NCI-H748 (cell line): ENCODE data around the gene HIF1A.

Source experiments
- DNase-seq: peaks from one replicate; lab custom pipeline; 2025; ENCODE audit not compliant: unreplicated experiment; lab: John Stamatoyannopoulos, UW

The HIF1A gene

GRCh38 chr14:61769893-61770292, 74.6 kb downstream of the HIF1A start:
- DNase-seq: no peak

- no peak for DNase-seq
Measured at GRCh38 chr14:61774861-61775260, 79.5 kb downstream of the HIF1A start.

DNA sequence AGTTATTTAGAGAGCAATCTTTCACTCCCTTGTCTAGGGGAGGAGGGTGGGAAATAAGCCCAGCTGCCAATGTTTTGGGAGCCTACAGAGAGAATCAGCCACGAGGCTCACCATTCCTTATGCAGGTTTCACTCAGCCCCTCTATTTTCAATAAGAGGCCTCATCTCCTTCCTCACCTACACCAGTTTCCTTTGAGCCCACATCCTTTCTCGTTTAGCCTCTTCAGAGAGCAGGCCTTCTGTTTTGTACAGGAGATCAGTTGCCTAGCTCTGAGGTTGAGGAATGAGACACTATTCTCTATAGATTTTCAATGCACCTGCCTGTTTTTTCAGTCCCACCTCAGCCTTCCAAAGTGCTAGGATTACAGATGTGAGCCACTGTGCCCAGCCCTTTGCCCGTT, 84.8 kb downstream of the HIF1A start:
- DNase-seq: no peak

GRCh38 chr14:61797309-61797708, 102.0 kb downstream of the HIF1A start:
- DNase-seq: no peak
